Left cardiac atrium (tissue), 4 donors: ENCODE measurements around the gene C11orf52. TPM values are rescaled to one million over a fixed set of nuclear protein-coding genes. Genes with fewer than 3 reads are reported as not detected.
"Not testable (repeated sequence)": the region's sequence is repeated elsewhere in the genome, so short reads cannot be mapped to it uniquely, and the experiment has no call there.

ENCODE experiments used
- ATAC-seq, 2 donors: fragments of 200-7000 bp; cut with Tn5 transposase; one replicate each; pipeline ENCODE4 v1.9.1; 2020; ENCODE audit warnings: mild to moderate bottlenecking in 2 of 2, moderate library complexity in 2 of 2
- DNase-seq: peaks from one replicate; pipeline ENCODE4 v3.0.0-alpha.2; 2020
- intact Hi-C, 2 donors: fragments of 100-400 bp; cut with DNase I; formaldehyde crosslinking; loops; one replicate each; pipeline versions ENCODE4 v1.14.1 to v1.15.1; 2022 to 2023
- total RNA-seq, 2 donors: library from RNA; stranded (reverse); fragmentation: NEBNext Ultra II Directional; extraction: Animal tissue kit (Norgen Biotek cat#: 25700); gene quantifications; one replicate each; pipeline ENCODE4 v1.2.1, GENCODE V29; 2021
- donor health status: DM: no; HTN: yes; CAD: no.
- donor health status: DM: no; HTN: yes; CAD: no; lungs with severe emphysema.
- donor health status: DM: yes; HTN: yes; CAD: no.
- donor health status: Dilated cardiomyopathy.

The C11orf52 gene
- total RNA-seq, 2 donors from 2014 or later: 1.6 to 3.3 TPM

DNA sequence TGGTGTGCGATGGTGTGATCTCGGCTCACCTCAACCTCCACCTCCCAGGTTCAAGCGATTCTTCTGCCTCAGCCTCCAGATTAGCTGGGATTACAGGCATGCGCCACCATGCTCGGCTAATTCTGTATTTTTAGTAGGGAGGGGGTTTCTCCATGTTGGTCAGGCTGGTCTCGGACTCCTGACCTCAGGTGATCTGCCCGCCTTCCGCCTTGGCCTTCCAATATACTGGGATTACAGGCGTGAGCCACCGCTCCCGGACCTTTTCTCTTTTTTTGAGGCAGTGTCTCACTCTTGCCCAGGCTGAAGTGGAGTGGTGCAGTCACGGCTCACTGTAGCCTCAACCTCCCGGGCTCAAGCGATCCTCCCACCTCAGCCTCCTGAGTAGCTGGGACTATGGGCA, 14.5 kb downstream of the C11orf52 start:
- intact Hi-C loops: loop anchor here (5.0 to 10.0 kb wide), 3 partner anchors 49 to 58 kb away; partner anchors contain the start of genes CFAP68 (in 2 of the 2), FDXACB1 (in 2 of the 2) and ALG9 (in 1 of the 2)

DNA sequence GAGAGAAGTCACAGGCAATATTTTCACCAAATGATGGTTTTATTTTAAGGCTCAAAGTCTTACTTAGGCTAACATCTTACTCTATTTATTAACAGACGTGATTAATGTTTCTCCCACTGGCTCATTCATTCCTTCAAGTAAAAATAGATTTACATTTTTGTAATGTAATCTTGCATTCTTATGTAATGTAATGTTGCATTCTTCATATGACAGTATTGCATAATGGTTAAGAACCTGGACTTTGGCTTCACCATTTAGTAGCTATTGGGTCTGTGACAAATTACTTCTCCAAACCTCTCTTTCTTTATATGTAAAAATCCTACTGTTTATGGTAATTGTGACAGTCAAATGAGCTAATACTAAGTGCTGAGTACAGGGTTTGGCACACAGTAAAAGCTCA, 15.2 kb downstream of the C11orf52 start:
- intact Hi-C loops: loop anchor here (5.0 to 10.0 kb wide), 3 partner anchors 48 to 59 kb away; partner anchors contain the start of genes CFAP68 (in 2 of the 2), FDXACB1 (in 2 of the 2) and ALG9 (in 1 of the 2)
- DNase-seq: no peak
- ATAC-seq: no peak

More for the DNA sequence above, 14.5 kb downstream of the C11orf52 start:
- DNase-seq, ATAC-seq: not testable (repeated sequence)

DNA sequence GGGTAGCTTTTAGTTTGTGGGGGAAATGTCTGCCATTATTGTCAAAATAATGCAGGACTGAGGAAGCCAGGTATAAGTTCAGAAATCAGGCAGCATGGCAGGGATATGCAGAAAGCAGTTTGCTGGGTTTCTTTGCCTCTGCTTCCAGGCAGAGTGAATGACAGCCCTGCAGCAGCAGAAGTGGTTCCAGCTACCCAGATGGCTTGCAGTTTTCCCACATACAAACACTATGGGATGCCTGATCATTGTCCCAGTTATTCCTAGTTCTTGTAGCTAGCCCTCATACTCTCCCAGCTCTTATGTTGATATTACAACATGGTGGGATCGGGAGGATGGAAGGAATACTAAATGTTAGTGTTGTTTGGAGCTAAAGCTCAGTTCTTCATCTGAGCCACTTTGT, 15.6 kb downstream of the C11orf52 start:
- ATAC-seq (no peak), DNase-seq (no peak)
- intact Hi-C loops: loop anchor here (5.0 to 10.0 kb wide), 3 partner anchors 48 to 60 kb away; partner anchors contain the start of genes CFAP68 (in 2 of the 2), FDXACB1 (in 2 of the 2) and ALG9 (in 1 of the 2)

DNA sequence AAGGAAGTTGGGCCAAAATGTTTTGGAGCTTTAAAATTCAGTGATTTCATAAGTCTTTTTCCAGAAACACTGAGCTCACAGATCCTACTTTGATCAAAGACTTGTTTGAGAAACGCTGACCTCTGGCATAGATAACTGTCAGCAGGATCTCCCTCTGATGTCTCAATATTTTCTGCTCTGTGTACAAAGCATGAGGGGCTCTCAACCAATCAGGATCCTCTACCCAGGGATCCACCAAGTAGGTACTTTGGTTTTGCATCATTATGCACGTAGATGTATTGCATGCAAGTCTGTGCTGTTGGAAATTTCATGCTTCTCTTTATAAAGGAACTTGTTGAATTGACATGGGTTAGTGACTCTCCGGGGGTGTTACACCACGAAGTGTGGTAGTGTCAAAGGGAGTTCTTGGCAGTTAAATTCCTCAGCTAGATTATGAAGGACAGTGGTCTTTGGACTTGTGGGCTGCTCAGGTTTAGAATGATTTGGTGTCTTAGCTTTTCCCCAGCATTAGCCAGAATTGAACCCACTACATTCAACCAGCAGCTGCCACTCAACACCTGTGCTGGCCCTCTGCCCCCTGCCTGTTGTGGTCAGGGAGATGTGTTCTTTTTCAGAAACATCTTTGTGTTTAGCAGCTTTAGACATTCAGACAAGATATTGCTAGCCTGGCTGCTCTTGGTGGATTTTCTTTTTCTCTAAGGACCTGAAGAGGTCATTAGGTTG, 16.8 kb downstream of the C11orf52 start:
- DNase-seq: no peak
- peak; percentile 15 to 17 for ATAC-seq
- intact Hi-C loops: loop anchor here (5.0 to 10.0 kb wide), 2 partner anchors 42 to 61 kb away; partner anchors contain the start of genes ALG9 (in 1 of the 2), CFAP68 (in 1 of the 2) and FDXACB1 (in 1 of the 2)

DNA sequence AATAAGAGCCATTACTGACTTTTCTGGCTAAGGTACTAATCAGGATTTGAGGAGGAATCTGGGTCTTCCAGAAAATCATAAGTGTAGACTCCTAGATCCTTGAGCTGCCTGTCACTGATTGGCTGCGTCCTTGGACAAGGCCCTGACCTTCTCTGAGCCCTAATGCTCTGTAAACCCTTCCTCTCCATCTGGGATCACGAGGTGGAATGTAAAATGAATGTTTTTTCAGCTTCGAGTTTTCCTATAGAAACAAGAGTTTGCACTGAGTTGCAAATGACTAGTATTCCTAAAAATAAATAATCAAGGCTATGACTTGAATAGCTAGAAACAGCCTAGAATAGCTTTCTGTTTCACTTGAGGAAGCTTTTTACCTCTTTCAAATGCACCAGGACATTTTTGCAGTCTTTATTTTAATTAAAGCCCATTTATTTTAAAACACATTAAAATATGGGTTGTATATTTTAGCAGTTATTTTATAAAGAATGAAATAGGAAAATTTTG, 17.4 kb downstream of the C11orf52 start:
- DNase-seq (no peak), ATAC-seq (no peak)
- intact Hi-C loops: loop anchor here (5.0 to 10.0 kb wide), 2 partner anchors 41 to 61 kb away; partner anchors contain the start of genes ALG9 (in 1 of the 2), CFAP68 (in 1 of the 2) and FDXACB1 (in 1 of the 2)

DNA sequence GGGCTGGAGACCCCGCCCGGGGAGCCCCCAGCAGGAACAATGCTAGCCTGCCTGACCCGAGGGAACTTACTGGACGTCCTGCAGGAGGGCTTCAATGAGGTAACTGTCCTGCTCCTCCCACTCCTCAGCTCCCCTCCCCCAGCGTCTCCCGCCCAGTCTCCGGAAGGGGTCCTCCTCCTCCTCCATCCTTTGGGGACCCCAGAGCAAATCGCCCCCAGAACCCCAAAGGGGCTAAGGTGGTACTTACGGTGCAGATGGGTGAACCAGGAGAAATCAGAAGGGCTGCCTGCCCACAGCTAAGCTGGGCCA, 18.7 kb downstream of the C11orf52 start:
- ATAC-seq (no peak), DNase-seq (no peak)
- intact Hi-C loops: loop anchor here (5.0 to 10.0 kb wide), 2 partner anchors 40 to 63 kb away; partner anchors contain the start of genes ALG9 (in 1 of the 2), CFAP68 (in 1 of the 2) and FDXACB1 (in 1 of the 2)

DNA sequence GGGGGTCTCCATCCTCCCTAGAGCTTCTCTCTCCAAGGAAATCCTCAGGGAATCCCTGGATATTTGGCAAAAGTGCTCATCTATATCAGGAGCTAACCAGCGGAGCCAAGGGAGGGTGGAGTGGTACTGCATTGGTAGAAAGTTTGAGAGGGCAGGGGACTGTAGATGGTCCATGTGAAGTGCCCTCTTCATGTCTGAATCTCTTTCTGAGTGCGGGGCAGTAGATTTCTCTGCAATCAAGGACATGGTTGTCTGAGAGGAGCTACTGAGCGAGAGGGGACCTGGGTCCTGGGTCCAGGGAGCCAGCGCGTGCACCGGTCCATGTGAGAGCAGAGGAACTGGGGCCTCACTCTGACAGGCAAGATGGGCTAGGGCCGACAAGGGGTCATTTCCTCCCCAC, 19.1 kb downstream of the C11orf52 start:
- intact Hi-C loops: loop anchor here (5.0 to 10.0 kb wide), 2 partner anchors 39 to 63 kb away; partner anchors contain the start of genes ALG9 (in 1 of the 2), CFAP68 (in 1 of the 2) and FDXACB1 (in 1 of the 2)
- DNase-seq: no peak

DNA sequence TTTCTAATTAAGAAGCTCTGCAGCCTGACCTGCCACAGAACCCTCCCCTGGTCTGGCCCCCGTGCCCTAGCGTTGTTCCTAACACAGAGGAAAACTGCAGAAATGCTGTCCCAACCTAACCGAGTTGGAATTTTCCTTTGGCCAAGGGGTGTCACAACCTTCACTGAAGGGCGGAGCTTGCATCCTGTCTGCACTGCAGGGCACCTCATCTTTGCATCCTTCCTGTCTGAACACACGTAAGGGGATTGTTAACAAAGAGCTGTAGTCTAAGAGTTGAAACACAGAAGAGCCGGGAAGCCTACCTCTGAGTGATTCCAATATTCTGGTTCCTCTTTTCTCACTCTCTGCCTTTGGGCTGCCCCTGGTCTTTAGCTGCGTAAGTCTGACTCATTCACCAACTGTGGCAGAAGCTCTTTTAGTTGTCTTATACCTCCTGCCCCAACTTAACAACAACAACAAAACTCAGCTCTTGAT, 20.0 kb downstream of the C11orf52 start:
- DNase-seq (no peak), ATAC-seq (peak in 1 of 2 donors; percentile 20)
- intact Hi-C loops: loop anchor here (5.0 to 10.0 kb wide), 2 partner anchors 39 to 64 kb away; partner anchors contain the start of genes ALG9 (in 1 of the 2), CFAP68 (in 1 of the 2) and FDXACB1 (in 1 of the 2)

More for the DNA sequence above, 19.1 kb downstream of the C11orf52 start:
- peak in 1 of 2 donors; percentile 4 for ATAC-seq

DNA sequence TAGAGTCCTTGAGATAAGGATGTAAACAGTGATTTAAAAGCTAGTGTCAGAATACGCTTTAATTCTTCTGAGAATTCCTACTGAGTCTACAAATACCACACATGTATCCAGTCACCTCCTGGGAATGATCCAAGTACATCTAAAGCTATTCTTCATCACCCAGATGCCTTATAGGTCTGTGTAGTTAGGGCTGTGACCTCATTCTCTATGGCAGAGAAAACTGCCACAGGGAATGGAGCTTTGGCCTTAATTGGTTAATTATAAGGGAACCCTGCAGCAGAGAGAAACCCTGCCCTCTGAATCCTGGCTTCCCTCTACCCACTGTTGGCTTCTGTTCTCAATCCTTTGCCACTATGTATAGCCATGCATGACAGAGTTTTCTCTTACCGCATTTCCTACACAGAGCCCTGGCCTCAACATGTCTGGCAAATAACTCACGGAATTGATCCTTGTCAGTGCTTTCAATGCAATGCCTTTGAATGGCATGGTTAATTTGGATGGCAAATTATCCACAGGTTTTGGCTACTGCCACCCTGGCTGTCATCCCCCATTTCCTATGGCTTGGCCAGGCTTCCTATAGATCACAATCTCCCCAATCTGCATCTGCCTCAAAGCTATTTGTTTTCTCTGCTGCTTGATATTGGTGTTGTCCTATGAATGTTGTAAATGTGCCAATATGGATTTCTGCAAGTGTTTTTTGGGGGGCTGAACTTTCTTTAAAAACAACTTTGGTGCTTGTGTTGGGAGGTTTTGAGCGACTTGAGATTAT, 21.3 kb downstream of the C11orf52 start:
- DNase-seq (no peak), ATAC-seq (no peak)
- intact Hi-C loops: loop anchor here (5.0 to 10.0 kb wide), 2 partner anchors 37 to 65 kb away; partner anchors contain the start of genes ALG9 (in 1 of the 2), CFAP68 (in 1 of the 2) and FDXACB1 (in 1 of the 2)

DNA sequence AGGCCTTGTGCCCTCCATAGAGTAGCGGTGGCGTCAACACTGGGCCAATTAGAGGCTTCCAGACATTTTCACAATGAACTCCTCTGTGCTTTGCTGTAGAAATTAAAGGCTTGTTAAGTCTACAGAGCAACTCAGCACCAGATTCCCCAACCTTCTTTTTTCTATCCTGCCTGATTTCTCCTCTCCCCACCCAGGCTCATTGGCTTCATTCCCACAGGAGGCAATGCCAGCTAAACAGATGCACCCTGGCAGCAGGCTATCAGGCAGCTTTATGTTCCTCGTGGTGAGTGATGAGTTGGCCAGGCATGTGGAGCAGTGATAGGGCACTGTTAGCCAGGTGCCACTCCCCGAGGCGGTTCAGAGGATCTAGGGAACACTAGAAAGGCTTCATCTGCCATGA, 23.2 kb downstream of the C11orf52 start:
- DNase-seq: peak; percentile 41
- intact Hi-C loops: loop anchor here in 1 of 2 donors (5.0 kb wide), 1 partner anchor 35 kb away; no protein-coding TSS in a partner anchor
- peak; percentile 46 to 74 for ATAC-seq

DNA sequence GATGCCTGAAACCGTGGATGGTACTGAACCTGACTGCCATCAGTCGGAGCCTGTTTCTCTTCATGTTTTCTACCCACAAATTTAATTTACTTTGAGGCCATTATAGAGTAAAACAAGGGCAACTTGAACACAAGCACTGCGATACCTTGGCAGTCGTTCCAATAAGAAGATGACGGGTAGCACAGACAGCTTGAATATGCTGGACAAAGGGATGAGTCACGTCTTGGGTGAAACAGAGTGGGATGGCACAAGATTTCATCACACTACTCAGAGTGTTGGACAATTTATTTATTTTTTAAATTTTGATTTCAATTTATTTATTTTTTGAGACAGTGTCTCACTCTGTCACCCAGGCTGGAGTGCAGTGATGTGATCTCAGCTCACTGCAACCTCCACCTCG, 24.1 kb downstream of the C11orf52 start:
- no peak for DNase-seq
- intact Hi-C loops: loop anchor here in 1 of 2 donors (5.0 kb wide), 1 partner anchor 34 kb away; no protein-coding TSS in a partner anchor
- ATAC-seq: no peak

DNA sequence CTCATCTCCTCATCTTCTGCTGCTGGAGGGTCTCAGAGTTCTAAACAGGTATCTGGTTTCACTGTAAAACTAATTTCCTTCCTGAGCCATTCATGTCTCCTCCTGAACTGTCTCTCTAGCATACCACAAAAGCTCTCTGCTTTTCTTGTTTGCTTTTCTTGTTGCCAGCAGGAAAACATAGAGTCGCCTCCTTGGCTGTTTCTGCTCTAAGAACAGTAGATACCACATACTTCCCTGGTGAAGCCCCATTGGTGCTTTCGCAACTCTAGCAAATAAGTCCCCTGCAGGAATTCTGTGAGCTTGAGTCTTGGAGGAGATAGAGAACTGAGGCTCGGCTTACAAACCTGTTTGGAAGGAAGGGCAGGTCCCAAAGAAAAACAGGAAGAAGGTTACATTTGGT, 25.4 kb downstream of the C11orf52 start:
- intact Hi-C loops: loop anchor here in 1 of 2 donors (5.0 kb wide), 1 partner anchor 33 kb away; no protein-coding TSS in a partner anchor
- ATAC-seq (peak in 1 of 2 donors; percentile 4), DNase-seq (no peak)

DNA sequence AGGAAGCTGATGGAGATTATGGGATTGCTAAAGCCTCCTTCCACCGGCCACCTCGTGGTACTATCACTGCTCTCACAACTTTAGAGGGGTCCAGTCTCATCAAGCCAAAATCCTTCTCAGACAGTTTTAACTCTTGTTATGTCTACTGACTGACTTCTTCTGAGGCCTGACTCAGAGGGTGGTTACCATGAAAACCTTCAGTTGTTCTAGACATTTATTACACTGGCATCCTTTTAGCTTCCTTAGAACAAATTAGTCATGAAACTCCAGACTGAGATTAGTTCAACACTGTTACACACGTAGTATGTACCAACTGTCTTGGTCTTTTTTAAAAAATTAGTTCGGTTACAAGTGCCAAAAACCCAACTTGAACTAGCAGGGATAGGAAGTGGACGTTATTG, 25.9 kb downstream of the C11orf52 start:
- ATAC-seq: peak in 1 of 2 donors; percentile 74
- intact Hi-C loops: loop anchor here in 1 of 2 donors (5.0 kb wide), 1 partner anchor 33 kb away; no protein-coding TSS in a partner anchor
- DNase-seq: no peak

DNA sequence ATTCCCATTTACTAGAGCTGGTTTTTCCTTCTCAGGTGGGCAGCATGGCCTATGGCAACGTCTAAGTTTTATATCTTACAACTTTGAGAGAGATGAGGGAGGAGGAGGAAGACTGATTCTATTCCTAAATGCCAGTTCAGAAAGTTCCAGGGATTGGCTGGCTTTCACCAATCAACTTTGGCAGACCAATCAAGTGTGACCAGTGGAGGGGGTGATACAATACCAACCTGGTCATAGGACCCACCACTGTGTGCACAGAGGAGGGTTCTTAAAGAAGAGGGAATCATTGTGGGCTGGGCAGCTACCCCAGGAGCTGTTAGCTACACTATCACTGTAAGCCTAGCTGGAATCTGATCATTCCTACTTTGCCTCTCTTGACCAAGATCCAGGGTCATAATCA, 26.5 kb downstream of the C11orf52 start:
- no peak for DNase-seq
- ATAC-seq: no peak
- intact Hi-C loops: no loop called here

DNA sequence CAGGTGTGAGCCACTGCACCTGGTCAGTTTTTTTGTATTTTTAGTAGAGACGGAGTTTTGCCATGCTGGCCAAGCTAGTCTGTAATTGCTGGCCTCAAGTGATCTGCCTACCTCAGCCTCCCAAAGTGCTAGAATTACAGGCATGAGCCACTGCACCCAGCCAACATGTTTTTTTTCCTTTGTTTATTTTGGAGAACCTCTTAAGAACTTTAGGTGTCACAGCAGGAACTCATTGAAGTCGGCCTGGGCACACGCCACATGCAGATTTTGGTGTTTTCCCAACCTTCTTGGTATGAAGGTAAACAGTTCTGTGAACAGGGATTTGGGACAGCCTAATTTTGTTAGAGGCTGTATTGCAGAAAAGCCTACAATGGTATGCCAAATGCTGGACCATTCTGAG, 27.8 kb downstream of the C11orf52 start:
- DNase-seq: no peak
- ATAC-seq: no peak
- intact Hi-C loops: no loop called here

DNA sequence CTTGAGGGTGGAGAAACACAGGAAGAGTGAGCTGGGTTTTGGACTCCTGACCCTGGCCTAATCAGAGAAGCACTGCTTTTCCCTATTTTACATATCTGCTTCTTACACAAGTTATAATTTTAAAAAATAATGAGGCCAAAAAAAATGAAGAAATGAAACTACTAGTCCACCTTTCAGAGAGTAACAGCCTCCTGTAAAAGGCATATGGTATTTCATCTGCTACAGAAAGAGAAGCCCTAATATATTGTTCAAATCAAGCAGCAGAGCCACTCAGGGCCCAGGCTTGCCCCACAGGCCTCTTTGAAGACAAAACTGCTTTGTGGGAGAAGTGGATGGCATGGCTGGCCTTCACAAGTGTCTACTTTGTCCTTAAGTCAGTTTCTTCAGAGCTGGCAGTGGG, 28.4 kb downstream of the C11orf52 start:
- intact Hi-C loops: no loop called here
- ATAC-seq (no peak), DNase-seq (no peak)

DNA sequence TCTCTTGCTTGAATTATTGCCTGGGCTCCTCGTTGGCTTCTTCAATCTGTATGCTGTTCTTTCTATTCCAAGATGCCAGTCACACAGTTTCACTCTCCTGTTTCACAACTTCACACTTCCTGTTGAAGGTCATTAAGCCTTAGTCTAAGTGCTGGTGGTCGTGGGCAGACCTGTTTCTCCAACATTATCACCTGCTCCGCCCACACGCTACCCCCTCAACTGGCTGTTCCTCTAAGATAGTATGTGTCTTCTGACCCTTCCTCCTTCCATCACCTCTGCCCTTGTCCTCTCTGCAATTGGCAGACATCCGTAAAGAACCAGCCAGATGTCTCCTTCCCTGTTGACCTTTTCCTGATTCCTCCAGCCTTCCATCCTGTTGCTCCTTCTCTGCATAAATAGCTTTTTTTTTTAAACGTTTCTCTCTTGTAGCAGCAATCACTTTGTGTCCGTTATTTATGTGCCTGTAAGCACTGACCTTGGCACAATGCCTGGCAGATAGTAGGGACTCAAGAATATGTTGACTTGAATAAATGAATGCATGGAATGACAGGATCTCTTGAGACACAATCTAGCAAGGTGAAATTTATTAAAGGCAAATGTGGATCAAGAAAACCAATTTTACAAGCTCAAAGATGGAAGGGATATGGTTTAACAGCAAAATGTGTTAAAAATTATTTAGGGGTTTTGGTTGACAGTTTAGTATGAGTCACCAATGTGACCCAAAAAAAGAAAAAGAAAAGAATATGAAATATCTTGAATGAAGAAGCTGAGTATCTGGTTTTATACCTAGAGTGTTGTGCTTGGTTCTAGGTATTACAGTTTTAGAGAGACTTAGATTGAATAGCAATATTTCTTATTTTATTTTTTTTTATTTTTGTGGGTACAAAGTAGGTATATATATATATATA, 31.1 kb downstream of the C11orf52 start:
- no peak for DNase-seq
- no peak for ATAC-seq
- intact Hi-C loops: no loop called here

DNA sequence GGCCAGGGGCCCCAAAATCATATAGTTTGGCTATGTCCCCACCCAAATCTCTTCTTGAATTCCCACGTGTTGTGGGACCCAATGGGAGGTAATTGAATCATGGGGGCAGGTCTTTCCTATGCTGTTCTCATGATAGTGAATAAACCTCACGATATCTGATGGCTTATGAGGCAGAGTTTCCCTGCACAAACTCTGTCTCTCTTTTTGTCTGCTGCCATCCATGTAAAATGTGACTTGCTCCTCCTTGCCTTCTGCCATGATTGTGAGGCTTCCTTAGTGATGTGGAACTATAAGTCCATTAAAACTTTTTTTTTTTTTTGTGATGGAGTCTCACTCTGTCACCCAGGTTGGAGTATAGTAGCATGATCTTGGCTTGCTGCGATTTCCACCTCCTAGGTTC, 32.9 kb downstream of the C11orf52 start:
- intact Hi-C loops: no loop called here
- DNase-seq (no peak), ATAC-seq (no peak)
